GM18502 (cell line): Measurements from ENCODE around the gene C4orf33.
"Not testable (repeated sequence)": the region's sequence is repeated elsewhere in the genome, so short reads cannot be mapped to it uniquely, and the experiment has no call there.

Source experiments
- ATAC-seq: cut with Tn5 transposase; IDR thresholded peaks from one replicate; pipeline ENCODE4 v1.9.1; 2021; ENCODE audit warnings: mild to moderate bottlenecking; ENCODE audit not compliant: unreplicated experiment, poor library complexity

C4orf33 gene

GRCh38 chr4:129117705-129118104 is 21.8 kb downstream of the C4orf33 start:
- ATAC-seq: no peak

- not testable (repeated sequence) for ATAC-seq
These were observed 30.7 kb downstream of the C4orf33 start for GRCh38 chr4:129126614-129127013.

GRCh38 chr4:129129143-129129542 is 33.2 kb downstream of the C4orf33 start:
- no peak for ATAC-seq

GRCh38 chr4:129131343-129131742 is 35.4 kb downstream of the C4orf33 start:
- ATAC-seq: no peak

GRCh38 chr4:129136433-129136832 is 40.5 kb downstream of the C4orf33 start:
- no peak for ATAC-seq

- ATAC-seq: no peak
These were observed 43.0 kb downstream of the C4orf33 start for GRCh38 chr4:129138810-129139496.

GRCh38 chr4:129140521-129140920 is 44.6 kb downstream of the C4orf33 start:
- no peak for ATAC-seq

- no peak for ATAC-seq
These were observed 47.4 kb downstream of the C4orf33 start for GRCh38 chr4:129143359-129143758.

GRCh38 chr4:129144755-129145206 is 48.8 kb downstream of the C4orf33 start:
- ATAC-seq: no peak

GRCh38 chr4:129145222-129145730 is 49.3 kb downstream of the C4orf33 start:
- ATAC-seq: no peak

- no peak for ATAC-seq
These were observed 50.7 kb downstream of the C4orf33 start for GRCh38 chr4:129146639-129147038.

GRCh38 chr4:129148892-129149291 is 52.9 kb downstream of the C4orf33 start:
- ATAC-seq: no peak

- no peak for ATAC-seq
These were observed 54.0 kb downstream of the C4orf33 start for GRCh38 chr4:129149906-129150305.

- no peak for ATAC-seq
These were observed 56.4 kb downstream of the C4orf33 start for GRCh38 chr4:129152350-129152749.

- ATAC-seq: no peak
These were observed 57.7 kb downstream of the C4orf33 start for GRCh38 chr4:129153700-129154099.

- no peak for ATAC-seq
These were observed 66.5 kb downstream of the C4orf33 start for GRCh38 chr4:129162450-129162849.

GRCh38 chr4:129163427-129163826 is 67.5 kb downstream of the C4orf33 start:
- ATAC-seq: no peak

- no peak for ATAC-seq
These were observed 68.3 kb downstream of the C4orf33 start for GRCh38 chr4:129164243-129164642.
